Stimulated activated CD8-positive, alpha-beta memory T cell treated with anti-CD3 and anti-CD28 coated beads, Interleukin-15, amount 100 ng/mL, for 24 hours (primary cell): Measurements from ENCODE around the gene KLHDC7A.

ENCODE experiments used
- DNase-seq: peaks from one replicate; pipeline ENCODE4 v3.0.0-alpha.2; 2020; ENCODE audit warnings: low read depth

Gene KLHDC7A

GRCh38 chr1:18473195-18473815 lies 7.4 kb upstream of the KLHDC7A start:
- no peak for DNase-seq

- DNase-seq: no peak
Observed at GRCh38 chr1:18474559-18475175, 6.1 kb upstream of the KLHDC7A start.

GRCh38 chr1:18475234-18475905 lies 5.4 kb upstream of the KLHDC7A start:
- no peak for DNase-seq

- no peak for DNase-seq
Observed at GRCh38 chr1:18479454-18479853, 1.3 kb upstream of the KLHDC7A start.

- DNase-seq: no peak
Observed at GRCh38 chr1:18481190-18481920, 625 bp downstream of the KLHDC7A start.

GRCh38 chr1:18481921-18482701 lies 1.4 kb downstream of the KLHDC7A start:
- DNase-seq: no peak

- DNase-seq: no peak
Observed at GRCh38 chr1:18482721-18483425, 2.1 kb downstream of the KLHDC7A start.

- DNase-seq: no peak
Observed at GRCh38 chr1:18484276-18484675, 3.5 kb downstream of the KLHDC7A start.

GRCh38 chr1:18484721-18485120 lies 4.0 kb downstream of the KLHDC7A start:
- DNase-seq: no peak

- DNase-seq: no peak
Observed at GRCh38 chr1:18485227-18485626, 4.5 kb downstream of the KLHDC7A start.

GRCh38 chr1:18486195-18486594 lies 5.5 kb downstream of the KLHDC7A start:
- no peak for DNase-seq

GRCh38 chr1:18489417-18490143 lies 8.8 kb downstream of the KLHDC7A start:
- DNase-seq: no peak

- no peak for DNase-seq
Observed at GRCh38 chr1:18491168-18491567, 10.4 kb downstream of the KLHDC7A start.

GRCh38 chr1:18494304-18494703 lies 13.6 kb downstream of the KLHDC7A start:
- DNase-seq: no peak

- DNase-seq: no peak
Observed at GRCh38 chr1:18495635-18496034, 14.9 kb downstream of the KLHDC7A start.

GRCh38 chr1:18496056-18496455 lies 15.3 kb downstream of the KLHDC7A start:
- no peak for DNase-seq

- DNase-seq: no peak
Observed at GRCh38 chr1:18496497-18497235, 15.9 kb downstream of the KLHDC7A start.

GRCh38 chr1:18501833-18502232 lies 21.1 kb downstream of the KLHDC7A start:
- no peak for DNase-seq

- no peak for DNase-seq
Observed at GRCh38 chr1:18504609-18505008, 23.9 kb downstream of the KLHDC7A start.

- no peak for DNase-seq
Observed at GRCh38 chr1:18505666-18506065, 24.9 kb downstream of the KLHDC7A start.
